ENCODE data around the gene TUBB8.
"Not testable (repeated sequence)": the region's sequence is repeated elsewhere in the genome, so short reads cannot be mapped to it uniquely, and the experiment has no call there.

Gene TUBB8

DNA sequence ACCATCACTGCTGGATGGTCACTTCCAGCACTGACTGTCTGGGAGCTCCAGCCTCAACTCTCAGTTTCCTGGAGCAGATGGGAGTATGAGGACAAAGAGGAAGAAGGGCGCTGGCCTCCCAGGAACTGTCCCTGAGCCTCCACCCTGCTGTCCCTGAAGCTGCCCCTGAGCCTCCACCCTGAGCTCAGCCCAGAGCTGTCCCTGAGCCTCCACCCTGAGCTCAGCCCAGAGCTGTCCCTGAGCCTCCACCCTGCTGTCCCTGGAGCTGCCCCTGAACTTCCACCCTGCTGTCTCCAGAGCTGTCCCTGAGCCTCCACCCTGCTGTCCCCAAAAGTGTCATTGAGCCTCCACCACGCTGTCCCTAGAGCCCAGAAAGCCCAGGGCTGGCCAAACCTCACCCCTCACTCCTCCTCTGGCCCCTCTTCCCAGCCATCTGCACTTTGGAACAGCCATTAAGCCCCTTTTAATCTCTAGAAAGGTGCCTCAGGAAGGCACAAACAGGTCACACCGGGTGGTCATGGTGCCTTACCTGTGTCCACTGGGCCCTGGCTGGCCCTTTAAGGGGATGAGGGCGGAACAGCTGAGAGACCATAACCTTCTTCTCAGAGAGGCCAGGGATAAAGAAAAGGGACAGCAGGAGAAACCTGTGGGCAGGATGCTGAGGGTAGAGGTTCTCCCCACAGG, 30.6 kb upstream of the TUBB8 start (continued):
- TF ChIP-seq, protein P1, sequence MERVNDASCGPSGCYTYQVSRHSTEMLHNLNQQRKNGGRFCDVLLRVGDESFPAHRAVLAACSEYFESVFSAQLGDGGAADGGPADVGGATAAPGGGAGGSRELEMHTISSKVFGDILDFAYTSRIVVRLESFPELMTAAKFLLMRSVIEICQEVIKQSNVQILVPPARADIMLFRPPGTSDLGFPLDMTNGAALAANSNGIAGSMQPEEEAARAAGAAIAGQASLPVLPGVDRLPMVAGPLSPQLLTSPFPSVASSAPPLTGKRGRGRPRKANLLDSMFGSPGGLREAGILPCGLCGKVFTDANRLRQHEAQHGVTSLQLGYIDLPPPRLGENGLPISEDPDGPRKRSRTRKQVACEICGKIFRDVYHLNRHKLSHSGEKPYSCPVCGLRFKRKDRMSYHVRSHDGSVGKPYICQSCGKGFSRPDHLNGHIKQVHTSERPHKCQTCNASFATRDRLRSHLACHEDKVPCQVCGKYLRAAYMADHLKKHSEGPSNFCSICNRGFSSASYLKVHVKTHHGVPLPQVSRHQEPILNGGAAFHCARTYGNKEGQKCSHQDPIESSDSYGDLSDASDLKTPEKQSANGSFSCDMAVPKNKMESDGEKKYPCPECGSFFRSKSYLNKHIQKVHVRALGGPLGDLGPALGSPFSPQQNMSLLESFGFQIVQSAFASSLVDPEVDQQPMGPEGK (CRISPR knock-in tag; IDR thresholded peaks at IDR 0.05; ENCODE audit: borderline replicate concordance) = no peak
- TF ChIP-seq, protein P2, sequence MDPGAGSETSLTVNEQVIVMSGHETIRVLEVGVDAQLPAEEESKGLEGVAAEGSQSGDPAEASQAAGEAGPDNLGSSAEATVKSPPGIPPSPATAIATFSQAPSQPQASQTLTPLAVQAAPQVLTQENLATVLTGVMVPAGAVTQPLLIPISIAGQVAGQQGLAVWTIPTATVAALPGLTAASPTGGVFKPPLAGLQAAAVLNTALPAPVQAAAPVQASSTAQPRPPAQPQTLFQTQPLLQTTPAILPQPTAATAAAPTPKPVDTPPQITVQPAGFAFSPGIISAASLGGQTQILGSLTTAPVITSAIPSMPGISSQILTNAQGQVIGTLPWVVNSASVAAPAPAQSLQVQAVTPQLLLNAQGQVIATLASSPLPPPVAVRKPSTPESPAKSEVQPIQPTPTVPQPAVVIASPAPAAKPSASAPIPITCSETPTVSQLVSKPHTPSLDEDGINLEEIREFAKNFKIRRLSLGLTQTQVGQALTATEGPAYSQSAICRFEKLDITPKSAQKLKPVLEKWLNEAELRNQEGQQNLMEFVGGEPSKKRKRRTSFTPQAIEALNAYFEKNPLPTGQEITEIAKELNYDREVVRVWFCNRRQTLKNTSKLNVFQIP (CRISPR knock-in tag; IDR thresholded peaks at IDR 0.05; ENCODE audit: borderline replicate concordance, low read depth) = no peak
- TF ChIP-seq GLIS3 (CRISPR knock-in tag; IDR thresholded peaks at IDR 0.05) = no peak
- no peak for TF ChIP-seq ESRRG (CRISPR knock-in tag; IDR thresholded peaks at IDR 0.05)
- TF ChIP-seq, protein P3, sequence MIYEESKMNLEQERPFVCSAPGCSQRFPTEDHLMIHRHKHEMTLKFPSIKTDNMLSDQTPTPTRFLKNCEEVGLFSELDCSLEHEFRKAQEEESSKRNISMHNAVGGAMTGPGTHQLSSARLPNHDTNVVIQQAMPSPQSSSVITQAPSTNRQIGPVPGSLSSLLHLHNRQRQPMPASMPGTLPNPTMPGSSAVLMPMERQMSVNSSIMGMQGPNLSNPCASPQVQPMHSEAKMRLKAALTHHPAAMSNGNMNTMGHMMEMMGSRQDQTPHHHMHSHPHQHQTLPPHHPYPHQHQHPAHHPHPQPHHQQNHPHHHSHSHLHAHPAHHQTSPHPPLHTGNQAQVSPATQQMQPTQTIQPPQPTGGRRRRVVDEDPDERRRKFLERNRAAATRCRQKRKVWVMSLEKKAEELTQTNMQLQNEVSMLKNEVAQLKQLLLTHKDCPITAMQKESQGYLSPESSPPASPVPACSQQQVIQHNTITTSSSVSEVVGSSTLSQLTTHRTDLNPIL (CRISPR knock-in tag; IDR thresholded peaks at IDR 0.05; ENCODE audit: low read depth) = no peak

DNA sequence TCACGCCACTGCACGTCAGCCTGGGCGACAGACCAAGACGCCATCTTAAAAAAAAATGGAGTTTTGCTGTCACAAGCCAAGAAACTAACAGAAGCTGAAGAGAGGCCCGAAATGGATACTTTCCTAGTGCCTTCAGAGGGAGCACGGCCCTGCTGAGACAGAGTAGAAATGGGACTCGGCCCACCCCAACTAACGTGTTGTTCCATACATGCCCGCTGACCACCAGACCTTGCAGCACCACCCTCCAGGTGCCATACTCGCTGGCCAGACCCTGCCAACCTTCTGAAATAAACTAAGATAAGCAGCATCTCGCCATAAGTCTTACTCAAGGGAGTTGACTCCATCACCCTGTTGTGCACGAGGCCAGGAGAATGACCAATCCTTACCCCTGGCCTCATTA, 29.5 kb upstream of the TUBB8 start:
- no peak for TF ChIP-seq RARB (CRISPR knock-in tag; IDR thresholded peaks at IDR 0.05)
- TF ChIP-seq ZNF70 (CRISPR knock-in tag; IDR thresholded peaks at IDR 0.05) = no peak
- TF ChIP-seq, protein P4, sequence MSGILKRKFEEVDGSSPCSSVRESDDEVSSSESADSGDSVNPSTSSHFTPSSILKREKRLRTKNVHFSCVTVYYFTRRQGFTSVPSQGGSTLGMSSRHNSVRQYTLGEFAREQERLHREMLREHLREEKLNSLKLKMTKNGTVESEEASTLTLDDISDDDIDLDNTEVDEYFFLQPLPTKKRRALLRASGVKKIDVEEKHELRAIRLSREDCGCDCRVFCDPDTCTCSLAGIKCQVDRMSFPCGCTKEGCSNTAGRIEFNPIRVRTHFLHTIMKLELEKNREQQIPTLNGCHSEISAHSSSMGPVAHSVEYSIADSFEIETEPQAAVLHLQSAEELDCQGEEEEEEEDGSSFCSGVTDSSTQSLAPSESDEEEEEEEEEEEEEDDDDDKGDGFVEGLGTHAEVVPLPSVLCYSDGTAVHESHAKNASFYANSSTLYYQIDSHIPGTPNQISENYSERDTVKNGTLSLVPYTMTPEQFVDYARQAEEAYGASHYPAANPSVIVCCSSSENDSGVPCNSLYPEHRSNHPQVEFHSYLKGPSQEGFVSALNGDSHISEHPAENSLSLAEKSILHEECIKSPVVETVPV (CRISPR knock-in tag; IDR thresholded peaks at IDR 0.05) = no peak
- TF ChIP-seq, protein P2 (CRISPR knock-in tag; IDR thresholded peaks at IDR 0.05; ENCODE audit: borderline replicate concordance, low read depth) = no peak

DNA sequence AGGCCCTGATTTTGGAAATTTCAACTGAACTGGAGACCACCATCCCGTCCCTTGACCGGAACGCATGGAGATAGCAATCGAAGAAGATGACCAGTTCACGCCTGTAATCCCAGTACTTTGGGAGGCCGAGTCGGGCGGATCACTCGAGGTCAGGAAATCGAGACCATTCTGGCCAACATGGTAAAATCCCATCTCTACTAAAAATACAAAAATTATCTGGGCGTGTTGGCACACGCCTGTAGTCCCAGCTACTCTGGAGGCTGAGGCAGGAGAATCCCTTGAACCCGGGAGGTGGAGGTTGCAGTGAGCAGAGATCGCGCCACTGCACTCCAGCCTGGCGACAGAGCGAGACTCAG, 25.1 kb upstream of the TUBB8 start:
- not testable (repeated sequence) for ATAC-seq

More for the DNA sequence above, 29.5 kb upstream of the TUBB8 start:
- no peak for ATAC-seq

DNA sequence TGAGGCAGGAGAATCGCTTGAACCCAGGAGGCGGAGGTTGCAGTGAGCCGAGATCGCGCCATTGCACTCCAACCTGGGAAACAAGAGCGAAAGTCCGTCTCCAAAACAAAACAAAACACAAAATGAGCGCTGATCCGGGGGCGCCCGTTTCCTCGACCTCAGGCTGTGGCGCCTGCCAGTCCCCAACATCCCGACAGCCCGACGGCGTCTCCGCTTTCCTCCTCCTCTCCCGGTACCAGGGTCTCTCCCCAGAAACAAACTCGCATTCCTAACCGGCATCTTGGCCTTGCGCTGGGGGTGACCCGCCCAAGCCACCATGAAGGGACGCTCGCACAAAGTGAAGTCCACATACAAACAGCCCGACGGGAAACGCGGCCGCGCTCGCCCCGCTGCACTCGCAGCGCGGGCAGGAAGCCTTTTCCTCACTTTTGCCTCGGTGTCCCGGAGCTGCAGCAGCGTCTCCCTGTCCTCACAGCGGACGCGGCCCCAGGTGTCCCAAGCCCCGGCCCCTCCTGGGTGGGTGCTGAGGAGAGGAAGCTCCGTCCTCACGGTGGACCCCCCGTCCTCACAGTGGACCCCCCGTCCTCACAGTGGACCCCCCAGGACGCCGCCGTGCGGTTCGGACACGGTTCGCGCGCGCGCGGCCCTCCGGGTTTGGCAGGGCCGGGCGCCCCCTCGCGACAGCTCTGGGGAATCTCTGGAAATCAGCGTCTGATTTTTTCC, 24.6 kb upstream of the TUBB8 start:
- ATAC-seq = peak; percentile 69

DNA sequence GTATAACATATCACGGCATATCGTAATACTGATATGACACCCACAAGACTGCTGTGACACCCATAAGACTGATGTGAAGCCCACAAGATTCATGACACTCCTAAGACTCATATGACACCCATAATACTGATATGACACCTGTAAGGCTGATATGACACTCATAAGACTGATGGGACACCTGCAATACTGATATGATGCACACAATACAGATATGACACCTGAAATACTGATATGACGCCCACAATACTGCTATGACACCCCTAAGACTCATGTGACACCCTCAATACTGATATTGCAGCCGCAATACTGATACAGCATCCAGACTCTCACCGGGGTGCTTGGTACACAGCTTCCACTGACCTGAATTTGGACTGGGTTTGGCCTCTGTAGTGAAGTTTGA, 19.1 kb upstream of the TUBB8 start:
- not testable (repeated sequence) for ATAC-seq

DNA sequence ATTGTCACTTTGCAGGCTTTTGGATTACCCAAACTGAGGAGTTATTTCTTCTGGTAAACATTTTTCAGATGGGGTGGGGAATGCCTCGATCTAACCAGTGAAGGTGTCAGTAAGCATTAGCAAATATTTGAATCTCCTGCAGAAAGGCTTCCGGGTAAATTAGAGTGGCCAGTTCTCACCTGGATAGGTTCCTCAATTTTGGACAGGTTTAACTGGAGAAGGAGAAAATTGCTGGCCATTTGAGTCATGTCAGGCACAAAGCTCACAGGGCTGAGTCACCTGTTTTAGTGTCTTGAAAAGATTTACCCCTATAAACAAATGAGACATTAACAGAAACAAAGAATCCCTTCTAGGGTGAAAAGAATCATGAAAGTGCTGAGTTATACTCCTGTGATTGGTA, 830 bp upstream of the TUBB8 start:
- not testable (repeated sequence) for ATAC-seq

DNA sequence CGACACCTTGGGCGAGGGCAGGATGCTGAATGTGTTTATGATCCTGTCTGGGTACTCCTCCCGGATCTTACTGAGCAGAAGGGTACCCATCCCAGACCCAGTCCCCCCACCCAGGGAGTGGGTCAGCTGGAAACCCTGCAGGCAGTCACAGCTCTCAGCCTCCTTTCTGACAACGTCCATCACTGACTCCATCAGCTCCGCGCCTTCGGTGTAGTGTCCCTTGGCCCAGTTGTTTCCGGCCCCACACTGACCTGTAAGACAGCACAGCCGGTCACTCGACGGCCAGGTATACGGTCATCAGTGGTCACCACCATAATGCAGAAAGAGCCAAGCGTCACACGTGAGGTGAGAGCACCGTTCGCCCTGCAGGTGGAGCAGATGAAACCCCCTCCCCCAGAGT, 1.2 kb downstream of the TUBB8 start:
- ATAC-seq = not testable (repeated sequence)

DNA sequence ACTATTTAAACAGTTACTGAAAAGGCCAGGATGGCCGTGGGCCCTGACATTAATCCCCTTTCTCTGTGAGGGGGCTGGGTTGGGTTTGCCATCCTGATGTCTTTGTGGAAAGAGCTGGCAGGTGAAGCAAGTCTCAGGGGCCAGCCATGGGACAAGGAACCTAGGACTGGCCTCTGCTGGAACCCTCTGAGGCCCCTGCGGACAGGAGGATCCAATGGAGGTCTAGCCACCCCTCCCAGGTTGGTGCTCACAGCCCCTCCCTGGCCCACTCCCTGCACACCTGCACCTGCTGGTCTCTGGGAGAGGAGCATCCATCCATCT, 35.8 kb downstream of the TUBB8 start:
- ATAC-seq = not testable (repeated sequence)

DNA sequence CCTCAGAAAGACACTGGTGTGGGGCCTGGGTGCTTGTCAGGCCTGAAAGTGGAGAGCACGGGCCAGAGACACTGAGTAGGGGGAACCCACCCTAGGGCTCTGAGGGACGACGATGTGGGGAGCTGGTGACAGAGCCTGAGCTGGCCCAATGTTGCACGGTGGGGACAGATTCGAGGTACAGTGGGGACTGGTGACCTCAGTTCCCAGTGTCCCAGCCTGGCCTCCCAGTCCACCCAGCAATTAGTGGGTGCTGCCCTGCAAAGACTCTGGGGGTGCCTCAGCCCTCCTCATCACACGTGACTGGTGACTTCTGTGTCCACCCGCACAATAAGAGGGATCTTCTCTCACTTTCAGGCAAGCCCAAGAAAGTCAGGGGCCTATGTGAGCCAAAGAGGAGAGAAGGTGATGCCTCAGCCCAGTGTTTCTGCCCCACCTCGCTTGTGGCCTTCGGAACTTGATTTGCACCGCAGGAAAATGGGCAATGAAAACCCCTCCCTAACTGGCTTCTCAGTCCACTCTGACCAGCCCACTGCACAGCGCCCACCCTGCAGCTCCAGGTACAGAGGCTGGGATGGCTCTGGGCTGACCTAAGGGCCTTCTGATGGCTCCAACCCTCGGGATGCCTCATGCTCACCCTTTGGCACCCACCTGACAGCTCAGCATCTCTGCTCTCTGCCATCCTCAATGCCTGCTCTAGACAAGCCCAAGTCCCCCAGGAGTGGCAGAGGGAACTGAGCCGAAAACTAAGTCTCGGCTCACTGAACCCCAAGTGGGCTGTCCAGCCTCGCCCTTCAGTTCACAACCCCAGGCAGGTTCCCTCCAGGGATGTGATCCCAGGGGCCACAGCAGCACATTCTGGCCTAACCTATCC, 36.4 kb downstream of the TUBB8 start:
- ATAC-seq = peak; percentile 47; the same call in 2 of the 3 replicates

DNA sequence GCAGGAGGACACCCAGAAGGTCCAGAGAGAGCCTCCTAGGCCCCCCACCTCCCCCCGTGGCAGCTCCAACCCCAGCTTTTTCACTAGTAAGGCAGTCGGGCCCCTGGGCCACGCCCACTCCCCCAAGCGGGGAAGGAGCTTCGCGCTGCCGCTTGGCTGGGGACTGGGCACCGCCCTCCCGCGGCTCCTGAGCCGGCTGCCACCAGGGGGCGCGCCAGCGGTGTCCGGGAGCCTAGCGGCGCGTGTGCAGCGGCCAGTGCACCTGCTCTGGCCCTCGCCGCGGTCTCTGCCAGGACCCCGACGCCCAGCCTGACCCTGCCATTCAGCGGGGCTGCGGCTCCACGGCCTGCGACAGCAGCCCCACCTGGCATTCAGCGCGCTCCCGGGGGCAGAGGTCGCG, 37.8 kb downstream of the TUBB8 start:
- peak; percentile 55; the same call in 2 of the 3 replicates for ATAC-seq

DNA sequence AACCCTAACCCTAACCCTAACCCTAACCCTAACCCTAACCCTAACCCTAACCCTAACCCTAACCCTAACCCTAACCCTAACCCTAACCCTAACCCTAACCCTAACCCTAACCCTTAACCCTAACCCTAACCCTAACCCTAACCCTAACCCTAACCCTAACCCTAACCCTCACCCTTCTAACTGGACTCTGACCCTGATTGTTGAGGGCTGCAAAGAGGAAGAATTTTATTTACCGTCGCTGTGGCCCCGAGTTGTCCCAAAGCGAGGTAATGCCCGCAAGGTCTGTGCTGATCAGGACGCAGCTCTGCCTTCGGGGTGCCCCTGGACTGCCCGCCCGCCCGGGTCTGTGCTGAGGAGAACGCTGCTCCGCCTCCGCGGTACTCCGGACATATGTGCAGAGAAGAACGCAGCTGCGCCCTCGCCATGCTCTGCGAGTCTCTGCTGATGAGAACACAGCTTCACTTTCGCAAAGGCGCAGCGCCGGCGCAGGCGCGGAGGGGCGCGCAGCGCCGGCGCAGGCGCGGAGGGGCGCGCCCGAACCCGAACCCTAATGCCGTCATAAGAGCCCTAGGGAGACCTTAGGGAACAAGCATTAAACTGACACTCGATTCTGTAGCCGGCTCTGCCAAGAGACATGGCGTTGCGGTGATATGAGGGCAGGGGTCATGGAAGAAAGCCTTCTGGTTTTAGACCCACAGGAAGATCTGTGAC, 38.7 kb downstream of the TUBB8 start:
- not testable (repeated sequence) for ATAC-seq

All from SK-N-SH treated with all-trans-retinoic acid at 6 μM for 48 hours (cell line).